HEK293 (cell line): Measurements from ENCODE around the gene NMRK2.
A peak's percentile ranks its signal among the peaks of the same experiment; 100 is the strongest.

Experiments used
- CTCF ChIA-PET: fragments of 350-600 bp; formaldehyde crosslinking; extraction: SDS; loops from one replicate; lab custom pipeline; 2021; ENCODE audit warnings: antibody characterized with exemption; lab: Yijun Ruan, JAX
- POLR2A ChIA-PET: fragments of 300-600 bp; formaldehyde crosslinking; extraction: SDS; loops from one replicate; lab custom pipeline; 2020; ENCODE audit warnings: antibody characterized with exemption, inconsistent platforms; lab: Yijun Ruan, JAX
- H3K27ac ChIP-seq: fragments of 200-500 bp; sonication (Bioruptor generic); 2 replicates; pipeline ENCODE4 v1.5.1; 2014; ENCODE audit warnings: low read depth, low read length, control low read depth, inconsistent platforms; ENCODE audit errors: extremely low read depth
- H3K36me3 ChIP-seq, 2 experiments: fragments of 200-500 bp in 1 of 2; sonication (Bioruptor generic) in 1 of 2; 1 replicate in 1 of 2; 2 replicates in 1 of 2; pipeline ENCODE4 v1.5.1; 2014 to 2017; ENCODE audit warnings: inconsistent platforms in 2 of 2, low read length in 2 of 2; ENCODE audit not compliant: control insufficient read depth in 2 of 2, insufficient read depth in 1 of 2
- H3K4me1 ChIP-seq: fragments of 200-500 bp; sonication (Bioruptor generic); 2 replicates; pipeline ENCODE4 v1.5.1; 2014; ENCODE audit warnings: mild to moderate bottlenecking, low read length, inconsistent platforms; ENCODE audit not compliant: control insufficient read depth, insufficient read depth
- H3K4me3 ChIP-seq: 2 replicates; pipeline ENCODE4 v1.5.1; 2011; ENCODE audit warnings: low read depth, mild to moderate bottlenecking, control low read depth, low read length, moderate library complexity
- H3K9me3 ChIP-seq: fragments of 200-500 bp; sonication (Bioruptor generic); 2 replicates; pipeline ENCODE4 v1.5.1; 2014; ENCODE audit warnings: low read depth, low read length, inconsistent platforms; ENCODE audit not compliant: control insufficient read depth, insufficient read depth
- BCL11A ChIP-seq: fragments of 450-650 bp; formaldehyde crosslinking; IDR thresholded peaks from 2 replicates; pipeline ENCODE4 v1.5.1; 2016; ENCODE audit warnings: low read depth, missing biosample characterization, missing genetic modification characterization
- BCL11B ChIP-seq: fragments of 450-650 bp; formaldehyde crosslinking; IDR thresholded peaks from 2 replicates; pipeline ENCODE4 v1.5.1; 2016; ENCODE audit warnings: low read depth, missing biosample characterization, missing genetic modification characterization
- CTCF ChIP-seq: fragments of 450-650 bp; formaldehyde crosslinking; IDR thresholded peaks from 2 replicates; pipeline ENCODE4 v1.5.1; 2016; ENCODE audit warnings: missing biosample characterization, missing genetic modification characterization
- HIC1 ChIP-seq: fragments of 450-650 bp; formaldehyde crosslinking; IDR thresholded peaks from 2 replicates; pipeline ENCODE4 v1.5.1; 2016; ENCODE audit warnings: missing biosample characterization, missing genetic modification characterization
- KLF1 ChIP-seq: fragments of 450-650 bp; formaldehyde crosslinking; IDR thresholded peaks from 2 replicates; pipeline ENCODE4 v1.5.1; 2016; ENCODE audit warnings: missing biosample characterization, missing genetic modification characterization
- KLF17 ChIP-seq: fragments of 450-650 bp; formaldehyde crosslinking; IDR thresholded peaks from 2 replicates; pipeline ENCODE4 v1.5.1; 2016; ENCODE audit warnings: missing biosample characterization, missing genetic modification characterization
- KLF8 ChIP-seq: fragments of 450-650 bp; formaldehyde crosslinking; IDR thresholded peaks from 2 replicates; pipeline ENCODE4 v1.5.1; 2016; ENCODE audit warnings: missing biosample characterization, missing genetic modification characterization
- SETDB1 ChIP-seq: IDR thresholded peaks from one replicate; pipeline ENCODE4 v1.6.1; 2017; ENCODE audit warnings: mild to moderate bottlenecking, low read length, moderate library complexity, mixed read lengths; ENCODE audit not compliant: insufficient read length
- SP7 ChIP-seq: fragments of 450-650 bp; formaldehyde crosslinking; IDR thresholded peaks from 2 replicates; pipeline ENCODE4 v1.5.1; 2016; ENCODE audit warnings: missing biosample characterization, missing genetic modification characterization
- YY2 ChIP-seq: fragments of 450-650 bp; formaldehyde crosslinking; IDR thresholded peaks from 2 replicates; pipeline ENCODE4 v1.5.1; 2016; ENCODE audit warnings: missing biosample characterization, missing genetic modification characterization
- ZBTB17 ChIP-seq: fragments of 450-650 bp; formaldehyde crosslinking; IDR thresholded peaks from 2 replicates; pipeline ENCODE4 v1.5.1; 2016; ENCODE audit warnings: missing biosample characterization, missing genetic modification characterization
- ZBTB8A ChIP-seq: fragments of 450-650 bp; formaldehyde crosslinking; IDR thresholded peaks from 2 replicates; pipeline ENCODE4 v1.5.1; 2016; ENCODE audit warnings: missing biosample characterization, missing genetic modification characterization
- ZNF174 ChIP-seq: fragments of 450-650 bp; formaldehyde crosslinking; IDR thresholded peaks from 2 replicates; pipeline ENCODE4 v1.5.0; 2017; ENCODE audit warnings: missing biosample characterization, mild to moderate bottlenecking, missing genetic modification characterization
- ZNF2 ChIP-seq: fragments of 450-650 bp; formaldehyde crosslinking; IDR thresholded peaks from 2 replicates; pipeline ENCODE4 v1.5.1; 2016; ENCODE audit warnings: missing biosample characterization, missing genetic modification characterization
- ZNF404 ChIP-seq: fragments of 450-650 bp; formaldehyde crosslinking; IDR thresholded peaks from 2 replicates; pipeline ENCODE4 v1.5.1; 2017; ENCODE audit warnings: missing biosample characterization, missing genetic modification characterization
- ZNF416 ChIP-seq: fragments of 450-650 bp; formaldehyde crosslinking; IDR thresholded peaks from 2 replicates; pipeline ENCODE4 v1.5.1; 2016; ENCODE audit warnings: missing biosample characterization, missing genetic modification characterization
- ZNF600 ChIP-seq: fragments of 450-650 bp; formaldehyde crosslinking; IDR thresholded peaks from 2 replicates; pipeline ENCODE4 v1.5.1; 2016; ENCODE audit warnings: missing biosample characterization, missing genetic modification characterization
- ZNF629 ChIP-seq: fragments of 450-650 bp; formaldehyde crosslinking; IDR thresholded peaks from 2 replicates; pipeline ENCODE4 v1.5.1; 2017; ENCODE audit warnings: missing biosample characterization, missing genetic modification characterization
- ZNF658 ChIP-seq: fragments of 450-650 bp; formaldehyde crosslinking; IDR thresholded peaks from 2 replicates; pipeline ENCODE4; 2016; ENCODE audit warnings: missing biosample characterization, missing genetic modification characterization
- ZNF660 ChIP-seq: fragments of 450-650 bp; IDR thresholded peaks from 2 replicates; pipeline ENCODE4 v1.5.1; 2018; ENCODE audit warnings: missing biosample characterization, mild to moderate bottlenecking, missing genetic modification characterization

NMRK2 gene

DNA sequence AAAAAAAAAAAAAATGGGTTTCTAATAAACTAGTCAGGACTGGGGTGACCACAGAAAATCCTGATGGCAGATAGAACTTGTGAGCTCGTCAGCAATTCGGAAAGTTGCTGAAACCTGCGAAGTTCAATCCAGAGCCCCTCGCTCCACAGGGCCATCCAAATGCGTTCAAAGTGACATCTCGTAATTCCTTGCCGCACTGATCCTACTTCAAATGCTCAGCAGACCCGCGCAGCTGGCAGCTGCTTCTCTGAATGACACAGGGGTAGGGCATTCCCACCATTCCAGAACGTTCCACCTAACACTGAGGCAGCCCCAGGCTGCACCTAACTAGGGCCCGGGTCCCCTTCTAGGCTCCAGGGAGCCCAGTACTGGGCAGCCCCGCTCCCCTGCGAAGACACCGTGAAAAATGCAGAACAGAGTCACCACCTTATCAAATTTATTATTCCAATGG, 42.8 kb downstream of the NMRK2 start (continued):
- TF ChIP-seq HIC1 (tag by site-specific recombination) (peak; percentile 51), ZNF416 (tag by site-specific recombination) (no peak), KLF8 (tag by site-specific recombination) (0 out of 2 replicates have a peak, but pooled peaks have one; percentile 41), ZBTB17 (tag by site-specific recombination) (peak; percentile 66), ZNF658 (no peak), ZNF2 (peak; percentile 63; the same call in 1 of the 2 replicates), SETDB1 (no peak)

GRCh38 chr19:3976495-3977241, 43.8 kb downstream of the NMRK2 start:
- ChIA-PET POLR2A (interaction anchor here (1.0 to 2.8 kb wide), 3 partner anchors 9 to 214 kb away, joined by 3 to 24 read pairs (median 4); partner anchors contain the start of genes EEF2 and MRPL54), CTCF (no interaction called here)
- peaks cover 25 to 65% of the 10 kb centered on the region in 2 experiments for H3K36me3 ChIP-seq
- no peaks in the 10 kb centered on the region for H3K4me1 ChIP-seq
- H3K27ac ChIP-seq = no peak overlapping the region
- TF ChIP-seq ZNF660 (no peak), ZNF174 (no peak), HIC1 (tag by site-specific recombination) (peak; percentile 45; the same call in 1 of the 2 replicates), ZNF629 (tag by site-specific recombination) (no peak), KLF17 (peak; percentile 12; the same call in 1 of the 2 replicates), ZNF600 (tag by site-specific recombination) (peak; percentile 91)
- TF ChIP-seq, all 188 proteins: peak for 3
- H3K4me3 ChIP-seq = no peak overlapping the region
- H3K9me3 ChIP-seq = no peaks in the 10 kb centered on the region

GRCh38 chr19:3977242-3978143, 44.6 kb downstream of the NMRK2 start:
- Histone ChIP-seq H3K36me3 (peaks cover 31 to 74% of the 10 kb centered on the region in 2 experiments), H3K4me3 (no peak overlapping the region), H3K27ac (peak overlapping the region; percentile 52; the same call in 1 of the 2 replicates), H3K4me1 (no peaks in the 10 kb centered on the region), H3K9me3 (no peaks in the 10 kb centered on the region)
- POLR2A ChIA-PET = interaction anchor here (1.0 to 2.8 kb wide), 3 partner anchors 8 to 215 kb away, joined by 3 to 24 read pairs (median 4); partner anchors contain the start of genes EEF2 and MRPL54
- CTCF ChIA-PET = interaction anchor here (0.5 kb wide), 1 partner anchor 32 kb away, joined by 3 read pairs; no protein-coding TSS in a partner anchor
- TF ChIP-seq SP7 (tag by site-specific recombination) (0 out of 2 replicates have a peak, but pooled peaks have one; percentile 15), YY2 (tag by site-specific recombination) (no peak), KLF8 (tag by site-specific recombination) (peak; percentile 66; the same call in 1 of the 2 replicates), KLF17 (peak; percentile 6; the same call in 1 of the 2 replicates), ZBTB8A (peak; percentile 42; the same call in 1 of the 2 replicates), BCL11A (tag by site-specific recombination) (peak; percentile 5; the same call in 1 of the 2 replicates), BCL11B (tag by site-specific recombination) (peak; percentile 8; the same call in 1 of the 2 replicates), ZNF404 (no peak), KLF1 (tag by site-specific recombination) (0 out of 2 replicates have a peak, but pooled peaks have one; percentile 12), CTCF (tag by site-specific recombination) (peak; percentile 51; the same call in 1 of the 2 replicates)
